ENCODE results near the gene ASAP2.

ASAP2 gene

GRCh38 chr2:9232166-9232479 lies 25.5 kb downstream of the ASAP2 start:
- no peak for DNase-seq

GRCh38 chr2:9232886-9233285 lies 26.3 kb downstream of the ASAP2 start:
- DNase-seq, result no peak

GRCh38 chr2:9234680-9235146 lies 28.1 kb downstream of the ASAP2 start:
- DNase-seq, result no peak

DNA sequence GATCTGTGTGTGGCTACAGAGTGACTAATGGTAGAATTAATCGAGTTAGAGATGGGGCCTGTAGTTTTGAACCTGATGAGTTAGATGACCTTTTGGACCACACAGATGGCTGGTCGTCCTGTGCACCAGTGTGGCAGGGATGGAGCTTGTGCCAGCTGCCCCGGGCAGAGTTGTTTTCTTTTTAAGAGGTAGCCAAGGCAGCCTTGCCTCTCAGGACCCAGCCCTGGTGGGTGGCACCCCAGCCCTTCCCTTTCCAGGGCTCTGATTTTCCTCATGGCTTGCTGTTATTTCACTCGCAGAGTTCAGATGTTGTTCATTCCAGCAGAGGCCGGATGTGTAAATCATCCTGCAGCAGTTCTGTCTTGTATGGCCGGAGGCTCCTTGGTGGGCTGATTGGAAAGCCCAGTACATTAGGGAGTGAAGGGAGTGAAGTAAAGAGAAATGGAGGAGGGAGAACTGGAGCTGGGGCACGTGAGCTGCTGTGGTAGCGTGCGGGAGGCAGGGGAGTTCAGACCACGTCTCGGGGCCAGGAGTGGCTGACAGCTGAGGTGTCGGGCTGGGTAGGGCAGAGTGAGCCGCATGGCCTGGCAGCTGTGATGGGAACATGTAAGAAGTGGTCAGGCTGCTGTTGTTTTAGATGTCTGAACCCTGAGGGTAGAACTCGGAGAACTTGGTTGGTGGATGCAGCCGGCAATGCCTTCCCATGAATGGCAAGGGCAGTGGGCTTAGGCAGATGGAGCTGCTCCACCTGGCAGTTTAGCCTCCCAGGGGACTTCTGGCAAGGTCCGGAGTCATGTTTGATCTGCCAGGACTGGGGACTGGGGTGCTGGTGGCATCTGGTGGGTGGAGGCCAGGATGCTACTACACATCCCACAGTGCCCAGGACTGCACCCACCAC lies 28.8 kb downstream of the ASAP2 start:
- no peak for DNase-seq

DNA sequence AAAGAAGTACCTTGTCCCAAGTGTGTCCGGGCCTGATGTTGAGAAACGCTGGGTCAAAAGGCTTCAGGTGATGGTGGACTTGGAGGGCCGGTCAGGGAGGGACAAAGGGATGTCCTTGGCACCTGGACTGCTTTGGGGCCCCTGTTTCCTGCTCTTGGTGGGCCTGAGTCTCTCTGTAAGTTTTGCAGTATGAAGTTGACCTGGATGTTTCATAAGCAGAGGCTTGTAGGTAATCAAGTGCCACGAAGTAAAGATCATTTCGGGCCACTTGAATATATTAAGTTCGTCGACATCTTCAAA lies 29.4 kb downstream of the ASAP2 start:
- no peak for DNase-seq

DNA sequence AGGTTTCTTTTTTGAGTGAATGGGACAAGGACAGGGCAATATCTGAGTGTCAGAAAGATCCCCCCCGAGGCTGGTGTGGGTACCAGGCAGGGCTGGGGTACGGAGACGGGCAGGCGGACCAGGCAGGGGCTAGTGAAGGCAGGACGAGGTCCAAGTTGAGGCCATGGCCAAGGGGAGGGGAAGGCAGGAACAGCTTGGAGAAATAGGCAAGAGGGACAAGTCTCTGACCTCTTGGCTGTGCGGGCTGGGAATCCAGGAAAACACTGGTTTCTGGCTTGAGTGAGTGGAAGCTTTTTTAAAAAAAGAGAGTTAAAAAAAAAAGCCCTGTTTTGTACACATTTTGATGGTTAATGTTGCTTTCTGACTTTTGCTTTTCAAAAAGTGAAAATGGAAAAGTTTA lies 30.3 kb downstream of the ASAP2 start:
- no peak for DNase-seq

DNA sequence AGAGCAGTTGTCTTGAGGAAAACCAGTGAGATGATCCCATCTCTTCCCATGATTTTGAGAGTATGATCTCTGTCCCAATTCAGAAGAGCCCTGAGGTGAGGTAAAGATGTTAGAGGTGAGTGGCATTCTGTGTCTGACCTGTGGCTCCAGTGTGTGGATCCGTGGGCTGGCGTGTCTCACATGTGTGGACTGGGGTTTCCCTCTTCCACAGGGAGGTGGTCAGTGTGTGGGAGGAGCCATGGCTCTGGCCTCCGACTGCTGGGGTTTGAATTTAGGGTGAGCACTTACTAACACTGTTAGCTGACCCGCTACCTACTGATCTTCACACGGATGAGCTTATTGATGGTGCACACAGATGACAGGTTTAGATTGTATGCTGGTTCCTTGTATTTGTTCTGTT lies 31.2 kb downstream of the ASAP2 start:
- no peak for DNase-seq

- no peak for DNase-seq
Measured at GRCh38 chr2:9238591-9239326, 32.1 kb downstream of the ASAP2 start.

- no peak for DNase-seq
Measured at GRCh38 chr2:9239616-9240015, 33.0 kb downstream of the ASAP2 start.

GRCh38 chr2:9240745-9241144 lies 34.1 kb downstream of the ASAP2 start:
- DNase-seq, result no peak

GRCh38 chr2:9241233-9241632 lies 34.6 kb downstream of the ASAP2 start:
- no peak for DNase-seq

- no peak for DNase-seq
Measured at GRCh38 chr2:9243357-9243756, 36.7 kb downstream of the ASAP2 start.

DNA sequence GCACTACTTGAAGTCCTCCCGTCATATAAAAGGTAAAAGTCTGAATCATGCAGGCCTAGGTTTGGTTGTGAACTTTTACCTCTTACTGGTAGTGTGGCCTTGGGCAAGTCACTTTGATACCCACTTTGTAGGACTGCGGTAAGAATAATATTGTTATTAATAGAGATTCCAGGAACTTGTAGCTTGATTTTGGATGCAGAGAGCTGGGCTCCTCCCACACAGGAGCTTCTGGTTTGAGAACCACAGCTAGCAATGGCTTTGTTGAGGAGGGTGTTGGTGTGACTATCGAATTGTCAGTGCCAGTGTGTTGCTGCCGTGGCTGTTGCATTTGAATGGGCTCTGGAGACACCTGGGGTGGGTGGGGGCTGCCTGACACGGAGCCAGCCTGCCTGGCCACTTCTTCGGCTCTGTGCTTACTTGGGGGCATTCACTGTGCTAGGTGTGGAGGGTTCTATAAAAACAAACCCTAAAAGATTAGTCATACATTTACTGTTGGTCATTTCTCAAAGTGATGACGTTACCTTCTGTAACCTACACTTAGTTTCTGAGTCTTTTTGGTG lies 38.5 kb downstream of the ASAP2 start:
- DNase-seq, result no peak

GRCh38 chr2:9247177-9247576 lies 40.6 kb downstream of the ASAP2 start:
- no peak for DNase-seq

DNA sequence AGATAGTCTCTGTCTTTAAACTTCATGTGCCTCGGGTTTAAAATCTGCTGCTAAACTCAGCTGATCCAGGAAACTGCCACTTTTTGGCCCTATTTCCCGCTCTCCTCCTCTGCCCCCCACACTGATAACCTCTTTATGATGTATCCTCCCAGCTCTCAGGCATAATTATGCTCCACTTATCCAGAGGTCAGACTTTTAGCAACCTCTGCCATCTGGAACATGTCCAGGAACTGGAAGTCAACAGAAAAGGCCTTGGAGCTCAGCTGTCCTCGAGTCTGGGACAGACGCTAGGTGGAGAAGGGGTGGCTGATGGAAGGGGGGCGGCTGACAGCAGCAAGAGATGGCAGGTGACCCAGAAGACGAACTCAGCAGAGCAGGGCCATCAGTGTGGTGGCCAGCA lies 41.2 kb downstream of the ASAP2 start:
- DNase-seq, result no peak

GRCh38 chr2:9248363-9248762 lies 41.8 kb downstream of the ASAP2 start:
- no peak for DNase-seq

DNA sequence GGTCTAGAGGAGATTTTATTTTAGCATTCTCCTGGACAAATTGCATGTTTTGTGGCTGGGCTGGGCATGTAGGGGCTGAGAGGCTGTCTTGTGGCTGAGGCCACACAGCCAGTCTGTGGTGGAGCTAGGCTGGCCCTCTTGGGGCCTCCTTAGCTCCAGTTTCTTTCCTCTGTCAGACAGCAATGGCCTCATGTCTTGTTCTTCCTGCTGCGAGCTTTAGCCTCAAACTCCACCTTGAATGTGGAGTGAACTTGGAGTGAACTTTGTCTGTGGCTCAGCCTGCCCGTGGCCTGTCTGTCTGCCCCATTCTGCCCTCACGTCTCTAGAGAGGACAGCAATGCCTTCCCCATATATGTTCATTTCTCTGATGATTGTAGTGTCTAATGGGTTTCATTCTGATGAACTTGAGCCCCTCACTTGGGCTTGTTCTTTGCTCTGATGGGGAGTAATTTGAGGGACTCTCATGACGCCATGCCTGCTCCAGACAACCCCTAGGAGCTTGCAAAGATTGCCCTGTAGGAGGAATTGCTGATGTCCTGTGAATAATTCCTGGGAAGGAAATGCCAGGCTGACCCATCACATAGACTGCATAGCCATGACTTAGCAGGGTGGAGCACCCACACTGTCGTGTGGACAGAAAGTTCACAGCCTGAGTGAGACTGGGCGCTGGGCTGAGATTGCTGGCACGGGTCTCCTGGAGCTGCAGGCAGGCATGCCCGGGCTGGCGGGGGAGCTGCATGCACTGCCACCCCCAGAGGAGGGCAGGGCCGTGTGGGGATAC lies 42.6 kb downstream of the ASAP2 start:
- DNase-seq, result no peak

DNA sequence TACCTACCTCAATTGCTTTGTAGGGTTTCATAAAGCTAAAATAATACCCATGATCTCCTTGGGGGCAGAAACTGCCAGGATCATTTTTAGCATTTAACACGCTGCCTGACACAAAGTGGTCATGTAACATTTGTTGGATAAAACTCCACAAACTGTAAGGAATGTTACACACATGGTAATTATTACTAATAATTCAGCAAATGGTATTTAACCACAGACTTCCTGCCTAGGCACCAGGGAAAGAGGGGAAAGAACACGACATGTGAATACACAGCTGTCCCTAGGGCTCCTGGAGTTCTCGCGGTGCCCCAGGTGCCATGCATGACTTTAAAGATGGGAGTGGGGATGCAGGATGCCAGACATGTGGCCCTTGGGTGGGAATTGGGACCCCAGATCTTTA lies 43.5 kb downstream of the ASAP2 start:
- DNase-seq, result no peak

DNA sequence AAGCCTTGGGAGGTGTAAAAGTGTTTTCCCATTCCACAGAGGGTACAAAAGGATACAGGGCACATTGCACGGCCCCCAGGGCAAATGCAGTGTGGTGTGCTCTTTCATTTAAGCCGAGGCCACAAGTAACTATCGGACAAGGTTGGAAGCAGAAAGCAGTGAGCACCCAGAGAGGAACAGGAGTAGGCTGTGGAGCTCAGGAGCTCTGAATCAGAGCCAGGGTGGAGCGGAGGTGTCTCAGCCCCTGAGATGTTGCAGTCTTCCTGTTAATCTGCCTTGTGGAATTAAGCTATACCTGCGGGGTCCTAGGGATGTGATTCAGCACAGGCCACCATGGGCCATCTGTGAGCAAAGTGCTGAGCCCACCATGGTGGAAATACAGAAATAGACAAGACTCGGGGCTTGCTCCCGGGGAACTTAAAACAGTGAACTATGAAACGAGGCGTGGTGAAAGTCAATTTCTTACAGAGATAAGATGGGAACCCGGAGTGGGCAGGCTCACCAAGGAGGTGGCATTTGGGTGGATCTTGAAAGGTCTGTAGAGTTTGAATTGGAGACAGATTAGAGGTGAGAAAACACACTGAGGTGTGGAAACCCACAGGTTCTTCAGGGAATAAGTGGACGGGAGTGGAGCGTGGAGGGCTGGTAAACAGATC lies 44.0 kb downstream of the ASAP2 start:
- no peak for DNase-seq

GRCh38 chr2:9251154-9252001 lies 44.8 kb downstream of the ASAP2 start:
- no peak for DNase-seq

DNA sequence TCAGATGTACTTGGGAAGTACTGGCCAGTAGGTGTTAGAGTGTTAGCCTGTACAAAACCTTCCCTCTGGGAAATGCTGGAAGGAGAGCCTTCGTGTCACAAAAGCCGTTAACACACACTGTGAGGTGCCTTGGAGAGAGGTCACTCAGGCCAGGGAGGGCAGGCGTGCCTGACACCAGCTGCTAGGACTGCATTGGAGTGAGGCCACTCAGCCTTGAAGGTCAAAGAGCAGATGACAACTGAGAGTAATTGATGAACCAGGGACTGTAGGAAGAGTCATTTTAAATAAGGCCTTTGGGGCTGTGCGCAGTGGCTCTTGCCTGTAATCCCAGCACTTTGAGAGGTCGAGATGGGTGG lies 45.4 kb downstream of the ASAP2 start:
- no peak for DNase-seq

GRCh38 chr2:9255416-9255815 lies 48.8 kb downstream of the ASAP2 start:
- DNase-seq, result no peak
